ENCODE results near the gene C1QTNF12.

GRCh38 chr1:1291548-1292441 is 45.3 kb upstream of the C1QTNF12 start:
- no peak for TF ChIP-seq EZH2phosphoT487 (IDR thresholded peaks at IDR 0.05; ENCODE audit: low read length)
- TF ChIP-seq CTCF (IDR thresholded peaks at IDR 0.05; ENCODE audit: low read length) = peak; percentile 74

Measured in MM.1S (cell line).